Psoas muscle (tissue), 8 donors: ENCODE measurements around the gene CEP135. TPM values are rescaled to one million over a fixed set of nuclear protein-coding genes. Genes with fewer than 3 reads are reported as not detected.
"Not testable (repeated sequence)": the region's sequence is repeated elsewhere in the genome, so short reads cannot be mapped to it uniquely, and the experiment has no call there.

Source experiments
- ATAC-seq, 4 donors: fragments of 200-7000 bp; cut with Tn5 transposase; one replicate each; pipeline ENCODE4 v1.9.1; 2020; ENCODE audit warnings: moderate library complexity in 3 of 4, mild to moderate bottlenecking in 2 of 4
- DNase-seq, 2 donors: peaks; one replicate each; pipeline ENCODE4 v3.0.0-alpha.2; 2020
- H3K27ac ChIP-seq: fragments of 200-600 bp; one replicate; pipeline ENCODE4 v1.8.0; 2022
- H3K27me3 ChIP-seq, 3 donors: fragments of 200-600 bp in 1 of 3; one replicate each; pipeline versions ENCODE4 v1.6.1 to v1.8.0; 2013 to 2022; ENCODE audit warnings: low read length in 2 of 3, mild to moderate bottlenecking in 2 of 3, moderate library complexity in 1 of 3; ENCODE audit not compliant: insufficient read depth in 3 of 3
- H3K36me3 ChIP-seq, 2 donors: fragments of 200-600 bp in 1 of 2; one replicate each; pipeline versions ENCODE4 v1.6.1 to v1.8.0; 2013 to 2022; ENCODE audit warnings: low read depth in 1 of 2, mild to moderate bottlenecking in 1 of 2, moderate library complexity in 1 of 2; ENCODE audit not compliant: insufficient read depth in 1 of 2
- H3K4me1 ChIP-seq: fragments of 200-600 bp; one replicate; pipeline ENCODE4 v1.8.0; 2022
- H3K4me3 ChIP-seq: fragments of 200-600 bp; one replicate; pipeline ENCODE4 v1.8.0; 2022; ENCODE audit warnings: mild to moderate bottlenecking
- H3K9me3 ChIP-seq: fragments of 200-600 bp; one replicate; pipeline ENCODE4 v1.8.0; 2022
- CTCF ChIP-seq: fragments of 200-600 bp; IDR thresholded peaks from one replicate; pipeline ENCODE4 v1.8.0; 2022; ENCODE audit warnings: antibody characterized with exemption
- WGBS, 3 donors: extraction: QIAGEN DNeasy Blood & Tissue Kit; methylation state at CpG; one replicate each; pipeline versions ENCODE4 v1.1.6 to v1.1.7; 2013; 5-methylcytosine and 5-hydroxymethylcytosine counted together
- intact Hi-C, 2 donors: fragments of 100-400 bp; cut with DNase I; formaldehyde crosslinking; loops; one replicate each; pipeline versions ENCODE4 v1.11.0 to v1.14.2; 2022
- polyA plus RNA-seq, 3 donors: library from polyadenylated mRNA; stranded (reverse); fragments of 200-250 nt; gene quantifications; one replicate each; pipeline ENCODE4 v1.2.3, GENCODE V29; 2013
- total RNA-seq, 4 donors: library from RNA; stranded (reverse); fragmentation: NEBNext Ultra II Directional in 2 of 4; extraction: Animal tissue kit (Norgen Biotek cat#: 25700) in 2 of 4; gene quantifications; one replicate each; pipeline versions ENCODE4 v1.2.1 to v1.2.4, GENCODE V29; 2021 to 2023
- donor health status: healthy with polysubstance abuse.
- donor health status: DM: no; HTN: no; CAD: no; lungs with moderate emphysema.
- donor health status: Bipolar disorder and iron deficiency.
- donor health status: healthy.
- donor health status: DM: yes; HTN: yes; CAD: no.
- donor health status: DM: no; HTN: no; CAD: no.
- donor health status: DM: no; HTN: no; CAD: no.
- donor health status: DM: yes; HTN: yes; CAD: no.

The CEP135 gene
- total and polyA plus RNA-seq, 7 donors, result 0.55 to 2.0 (median 1.6) TPM

- no peaks in the 10 kb centered on the region for H3K4me1 ChIP-seq
- ATAC-seq, result no peak
- no peak overlapping the region for H3K4me3 ChIP-seq
- intact Hi-C loops, result no loop called here
- peaks cover 4 to 57% of the 10 kb centered on the region in 2 donors for H3K36me3 ChIP-seq
- DNase-seq, result no peak
- no peak for TF ChIP-seq CTCF
- no peak overlapping the region for H3K27ac ChIP-seq
- H3K27me3 ChIP-seq, result no peaks in the 10 kb centered on the region
- H3K9me3 ChIP-seq, result no peaks in the 10 kb centered on the region
Measured at GRCh38 chr4:55959655-55960054, 10.9 kb downstream of the CEP135 start.

GRCh38 chr4:55964046-55964445, 15.3 kb downstream of the CEP135 start:
- no peaks in the 10 kb centered on the region for H3K27me3 ChIP-seq
- ATAC-seq (no peak), DNase-seq (no peak)
- H3K36me3 ChIP-seq, result peaks cover 0 to 15% of the 10 kb centered on the region in 2 donors
- H3K4me1 ChIP-seq, result no peaks in the 10 kb centered on the region
- WGBS, 3 donors, result 91 to 98% (median 95%) methylated on average over 3 of the region's 3 CpGs
- H3K9me3 ChIP-seq, result no peaks in the 10 kb centered on the region
- H3K27ac ChIP-seq, result no peak overlapping the region
- no peak overlapping the region for H3K4me3 ChIP-seq
- TF ChIP-seq CTCF, result no peak
- intact Hi-C loops, result no loop called here

- Histone ChIP-seq H3K9me3 (no peaks in the 10 kb centered on the region), H3K4me3 (no peak overlapping the region), H3K36me3 (peaks cover 0 to 9% of the 10 kb centered on the region in 2 donors), H3K27ac (no peak overlapping the region), H3K4me1 (no peaks in the 10 kb centered on the region), H3K27me3 (no peaks in the 10 kb centered on the region)
- WGBS, 3 donors, result 84 to 88% (median 86%) methylated on average over 4 of the region's 4 CpGs
- intact Hi-C loops, result no loop called here
- no peak for TF ChIP-seq CTCF
- ATAC-seq (no peak), DNase-seq (no peak)
Measured at GRCh38 chr4:55965585-55965984, 16.8 kb downstream of the CEP135 start.

GRCh38 chr4:55966324-55966723, 17.6 kb downstream of the CEP135 start:
- H3K27me3 ChIP-seq, H3K27ac ChIP-seq, H3K36me3 ChIP-seq, DNase-seq, H3K4me1 ChIP-seq, H3K4me3 ChIP-seq, ATAC-seq, H3K9me3 ChIP-seq, intact Hi-C loops: not testable (repeated sequence)
- WGBS, 3 donors, result 95 to 99% (median 97%) methylated on average over 5 of the region's 5 CpGs

- H3K4me3 ChIP-seq, result no peak overlapping the region
- no peak for TF ChIP-seq CTCF
- peaks cover 0 to 9% of the 10 kb centered on the region in 2 donors for H3K36me3 ChIP-seq
- DNase-seq, result no peak
- no peaks in the 10 kb centered on the region for H3K4me1 ChIP-seq
- no peaks in the 10 kb centered on the region for H3K9me3 ChIP-seq
- no peak for ATAC-seq
- H3K27me3 ChIP-seq, result no peaks in the 10 kb centered on the region
- H3K27ac ChIP-seq, result no peak overlapping the region
- WGBS, 3 donors, result 94 to 100% (median 97%) methylated on average over 1 of the region's 1 CpG
- intact Hi-C loops, result no loop called here
Measured at GRCh38 chr4:55967376-55967775, 18.6 kb downstream of the CEP135 start.
